Activated CD4-positive, CD25-positive, alpha-beta regulatory T cell (primary cell): ENCODE results near the gene SVOP.

Experiments
- DNase-seq, 4 experiments: peaks; one replicate each; lab custom pipeline; 2025; lab: John Stamatoyannopoulos, UW

Gene SVOP

DNA sequence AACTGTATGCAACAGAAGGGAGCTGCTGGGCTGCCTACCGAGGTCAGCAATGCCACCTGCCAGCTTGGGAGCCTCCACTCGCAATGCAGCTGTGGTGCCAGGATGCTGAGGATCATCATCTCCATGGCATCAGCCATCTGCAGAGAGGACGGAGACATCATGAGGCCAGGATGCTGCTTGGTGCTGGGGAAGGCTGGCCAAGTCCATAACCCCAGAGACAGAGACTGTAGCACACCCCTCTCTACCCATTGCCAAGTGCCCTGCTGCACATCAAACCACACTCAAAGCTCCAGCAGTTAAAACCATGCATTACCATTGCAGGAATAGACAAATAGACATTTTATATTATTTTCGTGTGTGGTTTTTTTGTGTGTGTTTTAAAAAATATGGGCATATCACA, 43.5 kb downstream of the SVOP start:
- no peak for DNase-seq

DNA sequence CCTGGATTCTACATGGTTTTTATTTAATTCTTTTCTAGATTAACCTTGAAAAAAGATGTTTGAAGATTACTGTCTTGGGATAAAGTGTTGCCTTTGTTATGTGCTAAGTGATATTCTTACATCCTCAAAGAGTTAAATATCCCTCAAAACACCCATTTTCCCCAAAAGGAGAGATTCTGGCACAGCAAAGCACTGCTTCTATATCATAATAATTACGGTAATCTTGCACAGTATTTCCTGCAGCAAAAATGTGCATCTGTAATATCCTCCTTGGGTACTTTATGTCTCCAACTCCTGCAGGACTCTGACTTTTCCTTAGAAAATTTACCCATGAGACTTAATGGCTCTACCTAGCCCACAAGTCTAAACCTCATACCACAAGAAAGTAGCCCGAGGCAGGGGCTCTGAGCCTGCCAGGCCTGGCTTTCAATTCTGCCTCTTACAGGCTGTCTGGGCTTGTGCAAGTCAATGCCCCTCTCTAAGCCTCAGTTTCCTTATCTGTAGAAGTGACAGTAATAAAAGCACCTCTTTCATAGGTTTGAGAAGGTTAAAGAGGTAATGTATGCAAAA, 45.8 kb downstream of the SVOP start:
- DNase-seq = no peak

DNA sequence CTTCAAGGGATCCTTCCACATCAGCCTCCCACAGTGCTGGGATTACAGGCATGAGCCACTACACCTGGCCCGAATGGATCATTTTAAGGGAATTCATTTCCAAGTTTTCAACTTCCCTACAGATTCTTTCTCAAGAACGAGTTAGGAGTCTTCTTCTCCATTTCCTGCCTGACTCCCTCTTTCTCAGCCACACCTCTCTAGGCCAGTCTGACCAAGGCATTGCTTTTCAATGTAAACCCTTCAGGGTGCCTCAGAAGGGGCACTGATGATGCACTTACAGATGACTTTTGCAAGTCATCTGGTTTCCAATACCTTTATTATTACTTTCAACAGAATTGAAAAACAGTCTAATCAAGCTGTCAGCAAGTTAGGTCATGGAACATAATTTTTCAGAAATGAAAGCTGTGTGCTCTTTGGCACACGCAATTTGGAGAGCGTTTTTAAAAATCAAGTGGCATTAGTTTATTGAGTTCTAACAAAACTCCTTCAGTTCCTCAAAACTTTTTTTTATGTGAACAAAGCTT, 47.2 kb downstream of the SVOP start:
- DNase-seq = no peak

DNA sequence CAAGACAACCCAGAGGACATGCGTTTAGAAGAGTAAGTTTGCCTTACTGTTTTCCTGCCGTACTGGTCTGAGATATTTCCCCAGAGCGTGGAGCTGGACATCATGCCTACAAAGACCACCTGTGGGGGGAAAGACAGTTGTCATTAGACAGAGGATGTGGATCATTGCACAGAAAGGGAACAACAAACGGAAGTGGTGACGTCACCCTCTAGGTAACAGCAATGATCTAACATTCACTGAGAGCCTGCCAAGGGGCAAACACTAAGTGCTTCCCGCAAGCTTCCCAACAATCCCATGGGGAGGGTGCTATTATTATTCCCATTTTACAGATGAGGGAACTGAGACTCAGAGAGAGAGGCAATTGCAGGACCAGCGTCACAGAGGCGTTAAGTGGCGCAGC, 48.5 kb downstream of the SVOP start:
- no peak for DNase-seq

DNA sequence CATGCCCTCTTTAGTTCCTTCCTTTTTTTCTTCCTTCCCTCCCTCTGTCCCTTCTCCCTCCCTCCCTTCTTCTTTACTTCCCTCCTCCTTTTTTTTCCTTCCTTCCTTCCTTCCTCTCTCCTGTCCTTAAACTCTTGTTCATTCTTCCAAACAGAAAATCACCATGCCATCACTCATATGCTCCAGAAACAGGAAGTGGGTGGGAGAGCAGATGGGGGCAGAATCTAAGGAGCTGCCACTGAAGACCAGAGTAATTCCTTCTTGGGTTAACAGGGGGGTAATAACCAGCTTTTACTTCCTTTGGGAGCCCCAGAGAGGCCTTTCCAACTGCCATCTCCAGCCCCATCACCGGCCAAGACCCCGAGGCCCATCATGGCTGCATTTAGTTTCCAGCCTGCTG, 51.2 kb downstream of the SVOP start:
- DNase-seq = no peak

DNA sequence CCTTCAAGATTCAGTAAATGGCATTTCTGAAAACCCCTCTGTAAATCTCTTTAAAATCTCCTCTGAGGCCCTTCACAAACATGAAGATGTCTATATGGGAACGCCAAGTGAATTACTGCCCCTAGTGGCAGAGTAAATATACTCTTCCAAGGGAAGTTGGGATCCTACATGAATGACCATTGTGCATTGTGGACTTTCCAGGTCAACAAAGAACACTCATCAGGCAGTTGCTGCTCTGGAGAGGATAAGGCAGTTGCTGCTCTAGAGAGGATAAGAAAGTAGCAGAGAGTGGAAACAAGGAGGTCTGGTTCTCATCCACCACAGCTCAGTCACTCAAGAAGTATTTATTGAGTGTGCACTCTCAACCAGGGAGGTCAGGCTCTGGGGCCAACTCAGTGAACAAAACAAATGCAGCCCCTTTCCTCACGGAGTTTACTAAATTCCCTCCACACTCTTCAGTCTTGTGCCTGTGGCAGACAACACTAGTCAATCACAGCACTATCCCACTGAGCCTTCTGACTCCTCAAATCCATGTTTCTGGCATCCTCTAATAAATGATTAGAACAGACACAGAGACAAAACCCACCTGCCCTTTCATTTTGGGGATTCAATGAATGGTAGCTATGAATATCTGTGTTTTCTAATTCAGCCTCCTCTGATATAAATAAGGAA, 52.9 kb downstream of the SVOP start:
- DNase-seq = no peak

DNA sequence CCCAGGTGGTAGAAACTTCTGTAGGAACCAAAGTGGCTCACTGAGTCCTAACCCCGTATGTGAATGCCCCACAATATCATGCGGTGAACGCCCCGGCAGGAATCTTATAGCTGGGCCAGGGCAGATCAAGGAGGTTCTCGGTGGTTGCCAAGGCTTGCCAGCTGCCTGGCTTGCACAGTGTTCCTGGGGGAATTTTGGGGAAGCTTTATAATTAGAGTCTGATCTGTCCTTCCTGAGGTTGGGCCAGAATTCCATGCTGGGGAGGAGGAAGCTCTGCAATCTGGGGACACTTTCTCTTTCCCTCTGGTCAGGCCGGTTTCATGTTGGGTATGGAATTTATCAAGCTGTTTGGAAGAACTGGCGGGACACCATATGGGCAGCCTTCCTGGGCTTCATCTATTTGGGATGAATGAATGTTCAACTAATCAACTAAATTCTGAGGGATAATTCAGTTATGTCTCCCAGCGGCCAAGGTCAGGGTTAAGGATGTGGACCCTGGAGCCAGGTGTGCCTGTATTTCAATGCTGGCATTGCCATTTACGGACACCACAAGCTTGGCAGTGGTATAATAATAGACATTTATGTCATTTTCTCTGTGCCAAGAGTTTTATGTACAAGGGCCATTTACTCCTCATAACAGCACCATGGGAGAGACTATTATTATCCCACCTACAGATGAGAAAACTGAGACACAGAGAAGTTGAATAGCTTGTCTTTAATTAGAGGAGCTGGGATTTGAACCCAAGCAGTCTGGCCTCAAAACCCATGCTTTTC, 54.3 kb downstream of the SVOP start:
- no peak for DNase-seq

DNA sequence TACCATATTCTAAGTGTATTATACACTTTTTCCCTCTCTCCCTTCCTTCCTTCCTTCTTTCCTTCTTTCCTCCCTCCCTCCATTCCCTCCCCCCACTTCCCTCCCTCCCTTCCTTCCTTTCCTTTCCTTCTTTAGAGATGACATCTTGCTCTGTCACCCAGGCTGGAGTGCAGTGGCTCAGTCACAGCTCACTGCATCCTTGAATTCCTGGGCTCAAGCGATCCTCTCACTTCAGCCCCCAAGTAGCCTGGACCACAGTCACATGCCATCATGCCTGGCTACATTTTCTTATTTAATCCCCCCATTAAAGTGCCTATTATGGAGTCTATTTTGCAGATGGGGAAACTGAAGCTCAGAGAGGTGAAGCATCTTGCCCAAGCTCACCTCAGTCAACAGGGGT, 55.0 kb downstream of the SVOP start:
- no peak for DNase-seq

DNA sequence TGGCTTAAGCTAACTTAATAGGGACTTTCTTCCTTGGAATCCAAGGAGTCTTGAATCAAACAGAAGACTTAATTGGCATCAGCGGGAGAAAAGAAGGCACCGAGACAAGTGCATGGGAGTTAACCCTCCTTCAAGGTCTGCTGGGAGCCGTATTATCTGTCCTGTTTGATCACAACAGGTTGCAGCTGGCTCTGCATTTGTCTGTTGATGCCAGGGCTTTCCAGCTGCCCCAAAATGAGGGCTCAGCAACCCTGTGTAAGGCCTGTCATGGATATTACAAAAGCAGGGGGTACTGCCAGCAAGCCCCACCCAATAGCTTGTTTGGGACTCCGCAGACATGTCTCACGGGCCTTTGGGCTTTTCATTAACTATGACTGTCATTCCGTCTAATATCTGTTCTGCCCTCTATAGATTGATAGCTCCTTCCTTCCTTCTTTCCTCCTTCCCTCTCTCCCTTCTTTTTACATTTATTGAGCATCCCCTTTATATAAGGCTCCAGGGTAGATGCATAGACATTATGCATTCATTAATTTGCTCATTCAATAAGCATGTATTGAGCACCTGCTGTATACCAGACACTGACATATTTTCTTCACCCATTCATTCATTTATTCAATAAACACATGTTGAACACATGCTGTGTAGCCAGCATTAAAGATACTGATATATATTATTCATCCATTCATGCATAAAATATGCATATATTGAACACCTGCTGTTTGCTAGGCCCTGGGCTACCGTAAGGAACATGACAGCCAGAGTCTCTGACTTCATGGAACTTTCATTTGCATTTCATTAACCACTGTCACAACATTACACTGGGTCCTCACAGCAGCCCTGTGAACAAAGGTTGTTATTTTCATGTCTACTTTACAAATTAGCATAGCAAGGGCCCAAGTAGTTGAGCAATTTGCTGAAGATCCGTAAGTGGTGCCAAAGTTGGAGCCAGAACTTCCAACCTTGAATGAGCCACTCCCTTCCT, 56.2 kb downstream of the SVOP start:
- DNase-seq = no peak

DNA sequence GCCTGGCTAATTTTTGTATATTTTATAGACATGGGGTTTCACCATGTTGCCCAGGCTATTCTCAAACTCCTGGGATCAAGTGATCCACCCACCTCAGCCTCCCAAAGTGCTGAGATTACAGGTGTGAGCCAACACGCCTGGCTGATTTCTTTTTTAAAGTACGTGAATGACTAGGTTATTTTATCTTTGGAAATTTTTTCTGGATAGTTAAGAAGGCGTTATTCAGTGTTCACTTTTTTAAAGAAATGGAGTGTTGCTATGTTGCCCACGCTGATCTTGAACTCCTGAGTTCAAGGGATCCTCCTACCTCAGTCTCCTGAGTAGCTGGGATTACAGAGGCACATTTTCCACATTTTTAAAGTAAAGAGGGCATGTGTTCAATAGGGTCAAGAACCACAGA, 58.6 kb downstream of the SVOP start:
- no peak for DNase-seq

DNA sequence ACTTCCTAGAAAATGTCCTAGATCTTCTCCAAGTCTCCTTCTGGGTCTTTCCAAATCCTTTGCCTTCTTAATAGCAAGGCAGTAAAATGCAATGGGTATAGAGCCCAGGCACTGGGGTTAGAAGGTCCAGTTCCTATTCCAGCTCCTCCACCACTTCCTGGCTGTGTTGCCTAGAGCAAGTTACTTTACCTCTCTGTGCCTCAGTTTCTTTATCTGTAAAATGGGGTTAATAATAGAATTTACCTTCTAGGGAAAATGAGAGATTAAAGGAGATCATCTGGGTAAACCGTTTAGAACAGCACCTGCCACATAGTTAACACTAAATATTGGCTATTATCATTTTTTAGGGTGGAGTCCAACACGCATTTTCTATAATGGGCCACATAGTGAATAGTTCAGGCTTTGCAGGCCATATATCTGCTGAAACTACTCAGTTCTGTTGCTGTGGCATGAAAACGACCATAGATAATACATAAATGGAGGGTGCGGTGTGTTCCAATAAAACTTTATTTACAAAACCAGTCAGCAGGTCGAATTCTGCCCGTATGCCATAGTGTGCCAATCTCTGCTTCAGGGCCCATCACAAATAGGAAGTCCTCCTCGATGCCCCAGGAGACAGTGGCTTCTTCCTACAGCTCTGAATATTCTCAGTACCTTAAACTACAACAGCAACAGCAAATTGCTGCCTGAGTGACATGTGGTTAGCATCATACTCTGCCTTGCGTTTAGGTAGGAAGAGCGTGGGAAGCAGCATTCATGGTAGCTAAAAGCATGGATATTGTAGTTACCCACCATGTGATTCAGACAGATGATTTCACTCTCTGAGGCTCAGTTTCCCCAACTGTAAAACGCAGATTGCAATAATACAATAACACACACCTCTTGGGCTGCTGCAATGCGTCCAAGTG, 60.9 kb downstream of the SVOP start:
- DNase-seq = no peak

DNA sequence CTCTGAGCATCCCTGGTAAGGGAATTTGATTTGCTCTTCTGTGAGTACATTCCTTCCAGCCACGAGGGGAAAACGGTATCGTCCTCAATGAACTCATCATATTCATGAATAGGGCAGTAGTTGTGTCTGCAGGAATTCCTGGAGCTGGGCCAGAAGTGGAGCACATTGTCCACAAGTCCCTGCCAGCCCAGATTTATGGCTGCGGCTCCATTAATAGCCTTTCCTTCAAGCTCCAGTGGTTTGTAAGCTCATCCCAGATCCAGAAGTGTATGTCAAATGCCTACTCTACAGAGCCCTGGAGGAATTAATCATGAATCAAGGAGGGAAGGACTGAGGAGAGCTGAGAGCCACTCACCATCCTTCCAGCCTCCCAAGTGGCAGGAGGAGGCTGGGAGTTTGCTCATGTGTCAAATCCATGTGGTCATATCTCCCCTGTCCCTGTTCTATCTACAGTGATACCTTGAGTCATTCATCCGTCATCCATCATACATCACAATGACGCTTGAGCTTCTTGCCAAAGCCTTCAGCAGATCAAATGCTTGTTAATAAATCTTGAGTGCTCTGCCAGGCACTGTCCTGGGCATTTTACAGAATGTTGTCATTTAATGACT, 65.5 kb downstream of the SVOP start:
- DNase-seq = no peak

DNA sequence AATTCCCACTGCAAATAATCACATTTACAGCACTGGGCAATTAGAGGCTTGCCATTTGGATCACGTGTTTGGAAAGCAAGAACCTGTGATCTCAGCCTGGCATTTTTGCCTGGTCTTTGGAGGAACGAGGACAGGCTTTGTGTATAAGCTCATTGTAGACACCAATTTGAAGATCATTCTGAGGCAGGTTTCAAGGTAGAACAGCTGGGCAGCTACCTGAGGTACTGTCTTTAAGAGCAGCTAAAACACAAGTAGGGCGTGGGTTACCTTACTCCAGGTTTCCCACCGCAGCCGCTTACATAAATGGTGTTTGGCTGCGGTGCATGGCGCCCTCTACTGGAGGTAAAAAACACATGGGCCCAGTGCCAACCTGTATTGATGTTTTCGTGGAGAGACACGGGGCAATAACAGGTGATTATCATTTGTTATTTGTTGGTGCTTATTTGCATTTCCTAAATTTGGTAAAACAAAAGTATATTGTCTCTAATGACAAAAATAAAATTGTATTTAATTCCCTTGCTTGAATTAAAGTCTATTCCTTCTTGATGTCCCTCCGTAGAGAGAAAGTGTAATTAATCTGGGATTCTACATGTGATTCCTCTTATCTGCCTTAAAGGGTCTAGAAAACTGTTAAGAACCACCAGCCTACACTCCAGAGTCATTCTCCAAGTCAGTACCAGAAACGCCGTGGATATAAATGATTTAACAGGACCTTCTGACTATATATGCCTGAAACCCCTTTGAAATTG, 69.7 kb downstream of the SVOP start:
- DNase-seq = peak; percentile 14 to 42 (median 23)

DNA sequence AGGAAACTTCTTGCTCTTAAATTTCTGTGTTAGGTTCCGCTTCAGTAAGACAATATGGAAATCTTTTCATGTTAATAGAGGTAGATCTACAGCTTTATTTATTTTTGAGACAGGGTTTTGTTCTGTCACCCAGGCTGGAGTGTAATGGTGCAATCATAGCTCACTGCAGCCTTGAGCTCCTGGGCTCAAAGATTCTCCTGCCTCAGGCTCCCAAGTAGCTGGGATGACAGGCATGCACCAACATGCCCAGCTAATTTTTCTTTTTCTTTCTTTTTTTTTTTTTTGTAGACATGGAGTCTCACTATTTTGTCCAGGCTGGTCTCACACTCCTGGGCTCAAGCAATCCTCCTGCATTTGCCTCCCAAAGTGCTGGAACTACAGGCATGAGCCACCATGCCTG, 70.9 kb downstream of the SVOP start:
- DNase-seq = no peak

DNA sequence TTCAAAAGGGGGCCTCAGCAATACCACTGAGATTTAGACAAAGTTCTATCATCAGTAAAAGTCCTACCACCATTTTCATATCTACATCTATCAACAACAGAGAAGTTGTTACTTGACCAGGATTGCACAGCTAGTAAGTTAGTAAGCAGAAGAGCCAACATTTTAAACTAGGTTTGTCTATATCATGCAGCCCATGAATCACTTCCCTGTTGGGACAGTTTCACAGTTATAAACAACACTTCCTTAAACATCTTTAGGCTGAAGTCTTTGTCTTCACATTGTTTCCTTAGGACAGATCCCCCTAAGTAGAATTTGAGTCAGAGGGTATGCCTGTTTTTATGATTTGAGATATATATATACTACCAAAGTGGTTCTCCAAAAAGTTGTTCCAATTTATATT, 72.5 kb downstream of the SVOP start:
- DNase-seq = no peak

DNA sequence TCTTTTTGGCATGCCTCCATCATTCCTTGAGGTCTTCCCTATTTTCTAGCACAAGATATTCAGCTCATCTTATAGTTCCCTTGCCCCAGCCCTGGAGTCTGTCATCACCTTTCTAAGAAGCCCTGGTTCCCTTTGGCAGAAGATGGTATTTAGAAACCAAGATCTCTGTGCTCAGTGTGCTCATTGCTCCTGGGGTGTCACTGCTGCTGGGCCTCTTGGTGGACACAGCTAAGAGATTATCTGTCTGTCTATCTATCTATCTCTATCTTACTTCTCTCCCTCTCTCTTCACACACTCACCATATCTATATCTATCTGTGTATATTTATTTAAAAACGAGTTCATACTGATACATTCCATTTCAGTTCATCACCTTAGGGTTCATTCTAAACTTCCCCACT, 73.8 kb downstream of the SVOP start:
- DNase-seq = no peak

DNA sequence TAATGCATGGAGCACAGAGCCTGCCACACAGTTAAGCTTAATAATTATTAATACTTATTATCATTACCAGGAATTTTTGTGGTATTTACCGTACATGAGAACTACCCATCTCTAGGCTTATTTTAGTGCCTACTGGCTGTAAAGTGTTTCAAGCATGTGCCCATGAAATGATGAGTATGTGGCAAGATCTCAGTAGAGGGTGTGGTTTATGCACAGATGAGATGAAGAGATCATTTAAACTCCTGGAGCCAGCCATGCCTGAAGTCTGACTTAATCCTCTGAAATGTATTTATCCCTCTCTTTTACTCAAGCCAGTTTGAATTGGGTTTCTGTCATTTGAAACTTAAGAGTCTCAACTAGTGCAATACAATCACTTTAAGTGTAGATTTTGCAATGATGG, 80.7 kb downstream of the SVOP start:
- DNase-seq = no peak

DNA sequence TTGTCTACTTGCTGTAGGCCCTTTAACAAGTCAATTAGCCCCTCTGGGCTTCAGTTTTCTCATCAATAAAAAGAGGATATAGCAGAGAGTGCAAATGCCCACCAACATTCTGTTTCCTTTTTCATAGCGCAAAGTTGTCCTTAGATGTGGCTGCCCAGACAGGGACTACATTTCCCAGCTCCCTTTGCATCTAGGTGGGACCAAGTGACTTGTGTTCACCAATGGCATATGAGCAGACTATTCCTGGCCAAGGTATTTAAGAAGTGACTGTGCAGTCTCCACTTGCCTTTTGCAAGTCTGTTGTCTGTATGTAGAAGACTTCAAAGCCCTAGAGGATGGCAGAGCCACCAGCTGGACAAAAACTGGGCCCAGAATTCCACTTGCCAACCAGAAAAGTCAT, 81.3 kb downstream of the SVOP start:
- no peak for DNase-seq

DNA sequence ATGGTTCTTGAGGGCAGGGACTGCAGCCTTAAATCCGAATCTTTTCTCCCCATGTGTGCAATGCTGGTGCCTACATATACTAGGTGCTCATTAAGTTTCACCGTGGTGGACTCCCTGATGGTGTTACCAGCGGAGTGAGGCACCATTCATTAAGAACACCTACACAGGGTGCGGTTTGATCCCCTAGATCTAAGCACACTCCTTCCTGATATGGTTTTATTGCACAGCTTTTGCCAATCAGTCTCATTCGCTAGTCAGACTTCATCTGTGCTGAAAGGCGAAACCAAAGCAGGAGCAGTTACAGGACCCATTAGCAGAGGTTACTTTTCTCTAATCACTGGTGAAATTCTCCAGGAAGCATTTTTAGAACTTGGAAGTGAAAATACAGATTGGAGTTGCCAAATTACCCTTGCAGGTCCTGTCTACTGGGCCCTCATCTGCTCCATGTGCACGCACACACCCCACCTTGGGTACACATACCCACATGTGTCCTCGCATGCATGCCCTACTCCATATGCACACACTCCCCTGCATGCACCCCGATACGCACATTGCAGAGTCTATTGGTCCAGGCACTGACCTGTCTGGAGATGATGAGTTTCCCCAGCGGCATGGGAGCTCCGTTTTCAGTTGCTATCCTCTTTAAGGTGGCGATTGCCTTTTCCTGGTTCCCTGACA, 82.5 kb downstream of the SVOP start:
- no peak for DNase-seq
